Natural killer cell (primary cell): ENCODE measurements around the gene GARNL3. TPM values are rescaled to one million over a fixed set of nuclear protein-coding genes. Genes with fewer than 3 reads are reported as not detected.

Experiments
- ATAC-seq, 3 donors: fragments of 150-1000 bp in 2 of 3; fragments of 200-7000 bp in 1 of 3; cut with Tn5 transposase; 1 replicate in 1 of 3; 2 replicates in 2 of 3; pipeline ENCODE4 v1.10.0; 2021; ENCODE audit warnings: mild to moderate bottlenecking in 2 of 3, moderate library complexity in 2 of 3
- DNase-seq, 2 donors: peaks; one replicate each; pipeline versions ENCODE4 v3.0.0 to v3.0.0-alpha.2; 2013 to 2021; ENCODE audit warnings: mixed read lengths in 1 of 2
- H3K27ac ChIP-seq: one replicate; pipeline ENCODE4 v1.5.1; 2013; ENCODE audit warnings: mild to moderate bottlenecking, low read length
- H3K27me3 ChIP-seq: one replicate; pipeline ENCODE4 v1.6.1; 2013; ENCODE audit warnings: low read length; ENCODE audit not compliant: control insufficient read depth, insufficient read depth
- H3K36me3 ChIP-seq: one replicate; pipeline ENCODE4 v1.6.1; 2013; ENCODE audit warnings: low read length; ENCODE audit not compliant: control insufficient read depth, insufficient read depth
- H3K4me1 ChIP-seq: one replicate; pipeline ENCODE4 v1.6.1; 2013; ENCODE audit warnings: low read length; ENCODE audit not compliant: control insufficient read depth, insufficient read depth
- H3K4me3 ChIP-seq: one replicate; pipeline ENCODE4 v1.5.1; 2013; ENCODE audit warnings: low read length
- H3K9me3 ChIP-seq: one replicate; pipeline ENCODE4 v1.6.1; 2013; ENCODE audit warnings: low read length; ENCODE audit not compliant: control insufficient read depth, insufficient read depth
- H3K27ac Mint-ChIP-seq, 2 donors: one replicate each; pipeline ENCODE4 v1.8.0; 2022; ENCODE audit warnings: mild to moderate bottlenecking in 2 of 2, mixed read lengths in 2 of 2, moderate library complexity in 1 of 2
- H3K27me3 Mint-ChIP-seq, 2 donors: one replicate each; pipeline ENCODE4 v1.8.0; 2022; ENCODE audit warnings: low read depth in 2 of 2, mixed read lengths in 2 of 2
- H3K36me3 Mint-ChIP-seq: one replicate; pipeline ENCODE4 v1.8.0; 2022; ENCODE audit warnings: mixed read lengths
- H3K4me1 Mint-ChIP-seq, 2 donors: one replicate each; pipeline ENCODE4 v1.8.0; 2022; ENCODE audit warnings: mixed read lengths in 2 of 2
- H3K4me3 Mint-ChIP-seq: one replicate; pipeline ENCODE4 v1.8.0; 2022; ENCODE audit warnings: mild to moderate bottlenecking, moderate library complexity, mixed read lengths
- H3K9me3 Mint-ChIP-seq, 2 donors: one replicate each; pipeline ENCODE4 v1.8.0; 2022; ENCODE audit warnings: mixed read lengths in 2 of 2
- CTCF ChIP-seq: fragments of 200-600 bp; IDR thresholded peaks from one replicate; pipeline ENCODE4 v1.8.0; 2022; ENCODE audit warnings: antibody characterized with exemption
- WGBS: methylation state at CpG from one replicate; pipeline ENCODE4 v1.1.7; 2013; ENCODE audit warnings: missing lambda C conversion rate; ENCODE audit not compliant: insufficient coverage; 5-methylcytosine and 5-hydroxymethylcytosine counted together
- intact Hi-C: fragments of 100-400 bp; cut with micrococcal nuclease; formaldehyde crosslinking; loops from one replicate; pipeline ENCODE4 v1.14.2; 2022
- total RNA-seq, 4 donors: library from RNA; stranded (reverse); fragments of 120-200 nt in 1 of 4; gene quantifications; one replicate each; pipeline versions ENCODE4 v1.2.3 to v1.2.4, GENCODE V29; 2013 to 2022

GARNL3 gene
- total RNA-seq, 3 donors from 2014 or later (not counting 1 experiment from before 2014, with no cell fraction given), result 3.8 to 6.0 (median 6.0) TPM

GRCh38 chr9:127370147-127370579 lies 105.6 kb downstream of the GARNL3 start:
- no peak overlapping the region for H3K4me3 ChIP-seq
- no peaks in the 10 kb centered on the region for H3K4me1 ChIP-seq
- peaks cover 8% of the 10 kb centered on the region for H3K27me3 ChIP-seq
- no peaks in the 10 kb centered on the region for H3K9me3 ChIP-seq
- Mint-ChIP-seq H3K36me3 (no peaks in the 10 kb centered on the region), H3K27ac (no peak overlapping the region), H3K4me1 (no peaks in the 10 kb centered on the region), H3K9me3 (no peaks in the 10 kb centered on the region), H3K27me3 (peaks cover 26 to 37% of the 10 kb centered on the region in 2 donors), H3K4me3 (no peak overlapping the region)
- 34% methylated on average over 4 of the region's 7 CpGs for WGBS
- intact Hi-C loops, result no loop called here
- no peak for TF ChIP-seq CTCF
- H3K27ac ChIP-seq, result no peak overlapping the region
- no peak for DNase-seq
- no peaks in the 10 kb centered on the region for H3K36me3 ChIP-seq
- ATAC-seq, result no peak

GRCh38 chr9:127370672-127371648 lies 106.4 kb downstream of the GARNL3 start:
- Mint-ChIP-seq H3K27me3 (peaks cover 26 to 37% of the 10 kb centered on the region in 2 donors), H3K9me3 (no peaks in the 10 kb centered on the region), H3K4me1 (no peaks in the 10 kb centered on the region), H3K27ac (no peak overlapping the region), H3K36me3 (no peaks in the 10 kb centered on the region), H3K4me3 (no peak overlapping the region)
- Histone ChIP-seq H3K27me3 (peaks cover 11% of the 10 kb centered on the region), H3K27ac (no peak overlapping the region), H3K4me1 (no peaks in the 10 kb centered on the region), H3K4me3 (no peak overlapping the region), H3K36me3 (no peaks in the 10 kb centered on the region), H3K9me3 (no peaks in the 10 kb centered on the region)
- ATAC-seq, result no peak
- WGBS, result 85% methylated on average over 13 of the region's 13 CpGs
- intact Hi-C loops, result no loop called here
- no peak for DNase-seq
- TF ChIP-seq CTCF, result no peak

- H3K4me3 Mint-ChIP-seq, result no peak overlapping the region
Observed at GRCh38 chr9:127380479-127380878, 115.9 kb downstream of the GARNL3 start.

More at GRCh38 chr9:127380479-127380878, 115.9 kb downstream of the GARNL3 start:
- H3K9me3 Mint-ChIP-seq, result no peaks in the 10 kb centered on the region
- intact Hi-C loops, result no loop called here
- H3K27ac ChIP-seq, result no peak overlapping the region
- H3K27me3 Mint-ChIP-seq, result peaks cover 25 to 48% of the 10 kb centered on the region in 2 donors
- peaks cover 13% of the 10 kb centered on the region for H3K27me3 ChIP-seq
- H3K36me3 Mint-ChIP-seq, result no peaks in the 10 kb centered on the region
- no peak overlapping the region for H3K27ac Mint-ChIP-seq
- WGBS, result 97% methylated on average over 3 of the region's 3 CpGs
- H3K9me3 ChIP-seq, result no peaks in the 10 kb centered on the region
- no peak overlapping the region for H3K4me3 ChIP-seq
- no peak for ATAC-seq
- TF ChIP-seq CTCF, result no peak
- no peak for DNase-seq
- H3K4me1 ChIP-seq, result no peaks in the 10 kb centered on the region
- no peaks in the 10 kb centered on the region for H3K4me1 Mint-ChIP-seq
- H3K36me3 ChIP-seq, result no peaks in the 10 kb centered on the region
